ENCODE data around the gene GOLGA6A.

DNA sequence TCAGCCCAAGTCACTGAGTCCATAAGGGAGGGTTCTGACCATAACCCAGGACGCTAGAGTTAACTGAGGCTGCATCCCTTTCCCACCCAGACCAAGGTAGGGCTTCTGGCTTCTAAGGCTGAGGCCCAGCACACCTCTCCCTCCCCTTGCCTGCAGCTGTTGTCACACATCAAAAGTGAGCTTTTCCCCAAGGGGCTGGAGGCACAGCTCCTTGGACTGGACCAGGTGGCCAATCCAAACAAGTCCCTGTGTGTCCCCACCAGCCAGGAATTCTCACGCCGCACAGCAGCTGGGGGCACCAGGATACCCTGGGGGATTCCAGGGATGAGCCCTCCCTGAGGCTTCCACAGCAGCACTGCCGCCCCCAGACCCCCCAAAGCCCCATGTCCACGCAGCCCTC, 25.8 kb upstream of the GOLGA6A start:
- TF ChIP-seq NRF1 (conservative IDR thresholded peaks at IDR 0.05 in 1 of 2, IDR thresholded peaks at IDR 0.05 in 1 of 2), result no peak
- TF ChIP-seq ZNF717 (CRISPR knock-in tag; IDR thresholded peaks at IDR 0.05), result no peak
- no peak for TF ChIP-seq YY1 (IDR thresholded peaks at IDR 0.05; ENCODE audit: borderline replicate concordance in 1 of 3, control insufficient read depth in 1 of 3, extremely low read depth in 1 of 3, insufficient read depth in 3 of 3, insufficient read length in 1 of 3, insufficient replicate concordance in 2 of 3, low read depth in 1 of 3, low read length in 2 of 3)
- TF ChIP-seq, protein P1, sequence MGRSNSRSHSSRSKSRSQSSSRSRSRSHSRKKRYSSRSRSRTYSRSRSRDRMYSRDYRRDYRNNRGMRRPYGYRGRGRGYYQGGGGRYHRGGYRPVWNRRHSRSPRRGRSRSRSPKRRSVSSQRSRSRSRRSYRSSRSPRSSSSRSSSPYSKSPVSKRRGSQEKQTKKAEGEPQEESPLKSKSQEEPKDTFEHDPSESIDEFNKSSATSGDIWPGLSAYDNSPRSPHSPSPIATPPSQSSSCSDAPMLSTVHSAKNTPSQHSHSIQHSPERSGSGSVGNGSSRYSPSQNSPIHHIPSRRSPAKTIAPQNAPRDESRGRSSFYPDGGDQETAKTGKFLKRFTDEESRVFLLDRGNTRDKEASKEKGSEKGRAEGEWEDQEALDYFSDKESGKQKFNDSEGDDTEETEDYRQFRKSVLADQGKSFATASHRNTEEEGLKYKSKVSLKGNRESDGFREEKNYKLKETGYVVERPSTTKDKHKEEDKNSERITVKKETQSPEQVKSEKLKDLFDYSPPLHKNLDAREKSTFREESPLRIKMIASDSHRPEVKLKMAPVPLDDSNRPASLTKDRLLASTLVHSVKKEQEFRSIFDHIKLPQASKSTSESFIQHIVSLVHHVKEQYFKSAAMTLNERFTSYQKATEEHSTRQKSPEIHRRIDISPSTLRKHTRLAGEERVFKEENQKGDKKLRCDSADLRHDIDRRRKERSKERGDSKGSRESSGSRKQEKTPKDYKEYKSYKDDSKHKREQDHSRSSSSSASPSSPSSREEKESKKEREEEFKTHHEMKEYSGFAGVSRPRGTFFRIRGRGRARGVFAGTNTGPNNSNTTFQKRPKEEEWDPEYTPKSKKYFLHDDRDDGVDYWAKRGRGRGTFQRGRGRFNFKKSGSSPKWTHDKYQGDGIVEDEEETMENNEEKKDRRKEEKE (IDR thresholded peaks at IDR 0.05; ENCODE audit: borderline replicate concordance in 1 of 2, control insufficient read depth in 1 of 2, low read depth in 2 of 2, low read length in 1 of 2), result no peak
- no peak for TF ChIP-seq RBM14 (IDR thresholded peaks at IDR 0.05; ENCODE audit: borderline replicate concordance, insufficient read depth, low read depth, low read length)

All from K562 (cell line).